K562 (cell line): ENCODE results near the gene KLK11. TPM values are rescaled to one million over a fixed set of nuclear protein-coding genes. Genes with fewer than 3 reads are reported as not detected.
A peak's percentile ranks its signal among the peaks of the same experiment; 100 is the strongest.

Experiments used
- ATAC-seq: fragments of 200-7000 bp; cut with Tn5 transposase; 3 replicates; pipeline ENCODE4 v1.9.1; 2020; ENCODE audit warnings: moderate library complexity
- BruUV-seq: library from RNA; stranded (reverse); fragments of 400-500 nt; replicated peaks from 2 replicates; lab custom pipeline; 2021; lab: Mats Ljungman, UMichigan
- CTCF ChIA-PET: fragments of 300-600 bp; formaldehyde crosslinking; extraction: SDS; loops from one replicate; lab custom pipeline; 2021; ENCODE audit warnings: low intra/inter-chr PET ratio; lab: Yijun Ruan, JAX
- POLR2A ChIA-PET: fragments of 300-600, 350-650 bp; sonication (Branson Sonifier 250); formaldehyde crosslinking; extraction: SDS; loops from one replicate; lab custom pipeline; 2021; ENCODE audit warnings: antibody characterized with exemption, inconsistent platforms; lab: Yijun Ruan, JAX
- DNase-seq, 4 experiments: peaks; one replicate each; pipeline versions ENCODE4 v3.0.0 to v3.0.0-alpha.2; 2011 to 2018; ENCODE audit warnings: low spot score in 3 of 4, mixed read lengths in 3 of 4; ENCODE audit errors: extremely low read depth in 1 of 4
- FAIRE-seq: peaks from 2 replicates; lab custom pipeline; 2011; peaks lifted over from hg19 to GRCh38; lab: Jason Lieb, UNC
- H2AFZ ChIP-seq: 2 replicates; pipeline ENCODE4 v1.6.0; 2011; ENCODE audit warnings: low read depth, low read length, control low read depth, inconsistent platforms
- H3K27ac ChIP-seq: fragments of 200-600 bp; 3 replicates; pipeline ENCODE4 v1.8.0; 2011; ENCODE audit warnings: low read depth, mild to moderate bottlenecking, control low read depth, inconsistent platforms, low read length, moderate library complexity, mixed read lengths; ENCODE audit errors: extremely low read depth
- H3K27me3 ChIP-seq, 2 experiments: fragments of 300-600 bp in 1 of 2; 2 replicates in 1 of 2; 3 replicates in 1 of 2; pipeline versions ENCODE4 v1.6.0 to v1.8.0; 2011; ENCODE audit warnings: inconsistent platforms in 2 of 2, low read length in 2 of 2, mild to moderate bottlenecking in 1 of 2, mixed read lengths in 1 of 2, moderate library complexity in 1 of 2; ENCODE audit not compliant: control insufficient read depth in 2 of 2, insufficient read depth in 2 of 2
- H3K36me3 ChIP-seq: fragments of 300-600 bp; 3 replicates; pipeline ENCODE4 v1.8.0; 2011; ENCODE audit warnings: mild to moderate bottlenecking, low read length, inconsistent platforms; ENCODE audit not compliant: control insufficient read depth, insufficient read depth
- H3K4me1 ChIP-seq, 2 experiments: fragments of 200-600 bp in 1 of 2; replicated peaks in 1 of 2; 2 replicates in 1 of 2; 3 replicates in 1 of 2; pipeline versions ENCODE4 v1.5.1 to v1.8.0; 2011; ENCODE audit warnings: inconsistent platforms in 2 of 2, low read length in 2 of 2, mild to moderate bottlenecking in 1 of 2, mixed read lengths in 1 of 2, moderate library complexity in 1 of 2; ENCODE audit not compliant: control insufficient read depth in 2 of 2, insufficient read depth in 2 of 2
- H3K4me2 ChIP-seq: 2 replicates; pipeline ENCODE4 v1.6.1; 2011; ENCODE audit warnings: low read length, control low read depth, inconsistent platforms, mixed read lengths; ENCODE audit not compliant: insufficient read depth
- H3K4me3 ChIP-seq: fragments of 200-600 bp; sonication (generic), shearing (Covaris generic); 2 replicates; pipeline ENCODE4 v1.5.1; 2016; ENCODE audit warnings: control low read depth, inconsistent platforms
- H3K79me2 ChIP-seq: fragments of 200-600 bp; 3 replicates; pipeline ENCODE4 v1.8.0; 2011; ENCODE audit warnings: low read length, inconsistent platforms; ENCODE audit not compliant: control insufficient read depth, insufficient read depth
- H3K9ac ChIP-seq, 2 experiments: 2 replicates each; pipeline versions ENCODE4 v1.6.0 to v1.6.1; 2011; ENCODE audit warnings: low read depth in 2 of 2, low read length in 2 of 2, control low read depth in 1 of 2, inconsistent platforms in 1 of 2, mild to moderate bottlenecking in 1 of 2, mixed read lengths in 1 of 2; ENCODE audit not compliant: insufficient read depth in 1 of 2
- H3K9me1 ChIP-seq: one replicate; pipeline ENCODE4 v1.6.0; 2011; ENCODE audit warnings: inconsistent platforms, mild to moderate bottlenecking, low read length, moderate library complexity; ENCODE audit not compliant: control insufficient read depth, insufficient read depth
- H3K9me3 ChIP-seq: replicated peaks from 2 replicates; pipeline ENCODE4 v1.5.1; 2011; ENCODE audit warnings: low read depth, low read length, inconsistent platforms; ENCODE audit not compliant: control insufficient read depth, insufficient read depth
- H4K20me1 ChIP-seq: replicated peaks from 2 replicates; pipeline ENCODE4 v1.6.1; 2011; ENCODE audit warnings: low read length, inconsistent platforms, mixed read lengths; ENCODE audit not compliant: control insufficient read depth, insufficient read depth
- ATF3 ChIP-seq, 2 experiments: fragments of 450-650 bp in 1 of 2; sonication (generic) in 1 of 2; formaldehyde crosslinking in 1 of 2; IDR thresholded peaks in 1 of 2; conservative IDR thresholded peaks in 1 of 2; 2 replicates each; pipeline versions ENCODE4 v1.6.1 to v1.8.1; 2016 to 2023; ENCODE audit warnings: mild to moderate bottlenecking in 2 of 2, moderate library complexity in 2 of 2, inconsistent platforms in 1 of 2, missing genetic modification reagents in 1 of 2
- C11orf30 ChIP-seq: fragments of 450-650 bp; IDR thresholded peaks from 2 replicates; pipeline ENCODE4 v1.6.1; 2016; ENCODE audit warnings: low read depth, mild to moderate bottlenecking
- EGR1 ChIP-seq: fragments of 450-650 bp; conservative IDR thresholded peaks from 2 replicates; pipeline ENCODE4 v1.6.1; 2017; ENCODE audit warnings: mild to moderate bottlenecking
- ETV6 ChIP-seq, 3 experiments: fragments of 150-350 bp in 1 of 3; sonication (generic) in 1 of 3; formaldehyde crosslinking in 1 of 3; IDR thresholded peaks; 2 replicates each; pipeline versions ENCODE4 v1.6.1 to v1.8.0; 2014 to 2022; ENCODE audit warnings: borderline replicate concordance in 2 of 3, low read depth in 2 of 3, antibody characterized with exemption in 1 of 3, low read length in 1 of 3, mild to moderate bottlenecking in 1 of 3, missing genetic modification reagents in 1 of 3
- IRF9 ChIP-seq: fragments of 450-650 bp; IDR thresholded peaks from 2 replicates; pipeline ENCODE4 v1.6.1; 2016; ENCODE audit warnings: missing biosample characterization, missing genetic modification characterization
- MAFF ChIP-seq: IDR thresholded peaks from 2 replicates; pipeline ENCODE4 v1.6.1; 2012; ENCODE audit warnings: low read length, improper control_type of control experiment
- MAFG ChIP-seq: fragments of 450-650 bp; conservative IDR thresholded peaks from 2 replicates; pipeline ENCODE4 v1.6.1; 2016; ENCODE audit warnings: missing genetic modification characterization, missing compliant biosample characterization
- MAFK ChIP-seq: IDR thresholded peaks from 2 replicates; pipeline ENCODE4 v1.6.1; 2011; ENCODE audit warnings: low read length, improper control_type of control experiment
- PHF8 ChIP-seq: fragments of 200-600 bp; sonication (generic); IDR thresholded peaks from 2 replicates; pipeline ENCODE4 v1.6.1; 2012; ENCODE audit warnings: mixed run types, mild to moderate bottlenecking, inconsistent platforms, low read length, moderate library complexity, borderline replicate concordance
- TCF3 ChIP-seq: sonication (generic); formaldehyde crosslinking; IDR thresholded peaks from 2 replicates; pipeline ENCODE4 v1.4.0; 2020; ENCODE audit warnings: mild to moderate bottlenecking, missing genetic modification reagents
- ZNF316 ChIP-seq: fragments of 450-650 bp; IDR thresholded peaks from 2 replicates; pipeline ENCODE4 v1.6.1; 2016
- WGBS: fragments of 100-300 bp; shearing (Covaris generic); methylation state at CpG from one replicate; pipeline ENCODE4 v1.1.6; 2016; ENCODE audit warnings: low coverage, mixed read lengths; ENCODE audit not compliant: insufficient coverage; ENCODE audit errors: missing lambda C conversion rate; 5-methylcytosine and 5-hydroxymethylcytosine counted together
- in situ Hi-C: fragments of 300-500 bp; cut with MboI; formaldehyde crosslinking; loops from 4 replicates; pipeline ENCODE4 v1.15.0; 2018; ENCODE audit warnings: inconsistent platforms, mixed read lengths
- intact Hi-C: fragments of 100-400 bp; cut with micrococcal nuclease; formaldehyde crosslinking; loops from 2 replicates; pipeline ENCODE4 v1.14.2; 2022
- polyA plus RNA-seq, 8 experiments: library from polyadenylated mRNA; depleted of rRNA in 4 of 8; stranded (reverse) in 5 of 8; unstranded in 3 of 8; fragments of >200 nt; fragmentation: Nextera tagmentation in 2 of 8; fragmentation: Illumina TruSeq in 1 of 8; extraction: Ambion mirVana in 2 of 8; extraction: Trizol in 1 of 8; gene quantifications; 2 replicates each; pipeline versions ENCODE4 v1.2.1 to v1.2.3, GENCODE V29; 2011 to 2014; ENCODE audit warnings: inconsistent platforms in 1 of 8, missing spikeins in 1 of 8
- total RNA-seq, 7 experiments: library from RNA; depleted of rRNA in 6 of 7; stranded (reverse); fragments of >200 nt in 6 of 7; fragmentation: Illumina TruSeq in 2 of 7; extraction: Trizol in 2 of 7; gene quantifications; 2 replicates each; pipeline versions ENCODE4 v1.2.1 to v1.2.3, GENCODE V29; 2011 to 2021; ENCODE audit warnings: low replicate concordance in 1 of 7

KLK11 gene
- total and polyA plus RNA-seq, 9 of the 15 experiments (the other 6 are each of a cell fraction or from before 2014, with no cell fraction given) = not detected

- Histone ChIP-seq H3K79me2 (no peaks in the 10 kb centered on the region), H3K4me3 (no peak overlapping the region), H3K4me1 (no peaks in the 10 kb centered on the region), H3K9me1 (no peaks in the 10 kb centered on the region), H3K27me3 (peaks cover 12 to 18% of the 10 kb centered on the region in 2 experiments; a peak in 3 of 5 replicates), H3K36me3 (no peaks in the 10 kb centered on the region), H3K9me3 (no peaks in the 10 kb centered on the region), H4K20me1 (no peaks in the 10 kb centered on the region), H2AFZ (no peak overlapping the region), H3K27ac (no peak overlapping the region), H3K4me2 (no peak overlapping the region), H3K9ac (no peak overlapping the region)
- intact Hi-C loops = no loop called here
- BruUV-seq = no TSS peak
- CTCF ChIA-PET = no interaction called here
- in situ Hi-C loops = no loop called here
- FAIRE-seq (no peak), DNase-seq (no peak), ATAC-seq (no peak)
- POLR2A ChIA-PET = interaction anchor here (0.7 to 1.5 kb wide), 4 partner anchors 8 to 740 kb away, joined by 3 to 5 read pairs (median 4); no protein-coding TSS in a partner anchor
- no peak for TF ChIP-seq TCF3
- 0 out of 2 replicates have a peak, but pooled peaks have one; percentile 29 for TF ChIP-seq ATF3 (IDR thresholded peaks at IDR 0.05)
- TF ChIP-seq ATF3 (CRISPR knock-in tag; conservative IDR thresholded peaks at IDR 0.05) = no peak
- TF ChIP-seq ZNF316 = peak; percentile 83
- no peak for TF ChIP-seq ETV6 (IDR thresholded peaks at IDR 0.05; ENCODE audit: borderline replicate concordance in 1 of 2, low read depth in 2 of 2, low read length in 1 of 2)
- TF ChIP-seq ETV6 (CRISPR knock-in tag; IDR thresholded peaks at IDR 0.05; ENCODE audit: borderline replicate concordance) = no peak
- TF ChIP-seq C11orf30 = peak; percentile 80
- TF ChIP-seq MAFG (tag) = peak; percentile 40; the same call in 1 of the 2 replicates
- no peak for TF ChIP-seq EGR1
- peak; percentile 43; the same call in 1 of the 2 replicates for TF ChIP-seq MAFK
- no peak for TF ChIP-seq PHF8
- TF ChIP-seq IRF9 (tag) = no peak
- TF ChIP-seq MAFF = peak; percentile 53; the same call in 1 of the 2 replicates
- 31% methylated on average over 11 of the region's 11 CpGs for WGBS
Observed at GRCh38 chr19:51044327-51044726, 17.9 kb upstream of the KLK11 start.
